Measurements from ENCODE around the gene KHDC4.
A peak's percentile ranks its signal among the peaks of the same experiment; 100 is the strongest.

Gene KHDC4

GRCh38 chr1:155888481-155888880, 45.7 kb downstream of the KHDC4 start:
- TF ChIP-seq GATA3 (IDR thresholded peaks at IDR 0.05; ENCODE audit: low read depth, low read length), result no peak
- no peak for TF ChIP-seq GATA2 (IDR thresholded peaks at IDR 0.05; ENCODE audit: low read depth, low read length)

- TF ChIP-seq GATA3 (IDR thresholded peaks at IDR 0.05; ENCODE audit: low read depth, low read length), result no peak
- TF ChIP-seq GATA2 (IDR thresholded peaks at IDR 0.05; ENCODE audit: low read depth, low read length), result no peak
These were observed 49.2 kb downstream of the KHDC4 start for GRCh38 chr1:155884982-155885381.

GRCh38 chr1:155884031-155884960, 49.9 kb downstream of the KHDC4 start:
- TF ChIP-seq GATA2 (IDR thresholded peaks at IDR 0.05; ENCODE audit: low read depth, low read length) (peak; percentile 41; the same call in 1 of the 2 replicates), GATA3 (IDR thresholded peaks at IDR 0.05; ENCODE audit: low read depth, low read length) (no peak)

GRCh38 chr1:155882766-155883165, 51.4 kb downstream of the KHDC4 start:
- TF ChIP-seq GATA3 (IDR thresholded peaks at IDR 0.05; ENCODE audit: low read depth, low read length) (no peak), GATA2 (IDR thresholded peaks at IDR 0.05; ENCODE audit: low read depth, low read length) (no peak)

- TF ChIP-seq GATA3 (IDR thresholded peaks at IDR 0.05; ENCODE audit: low read depth, low read length), result no peak
These were observed 52.0 kb downstream of the KHDC4 start for GRCh38 chr1:155882235-155882634.

- TF ChIP-seq GATA2 (IDR thresholded peaks at IDR 0.05; ENCODE audit: low read depth, low read length), result no peak
- no peak for TF ChIP-seq GATA3 (IDR thresholded peaks at IDR 0.05; ENCODE audit: low read depth, low read length)
These were observed 53.3 kb downstream of the KHDC4 start for GRCh38 chr1:155880950-155881349.

GRCh38 chr1:155880251-155880650, 54.0 kb downstream of the KHDC4 start:
- TF ChIP-seq GATA3 (IDR thresholded peaks at IDR 0.05; ENCODE audit: low read depth, low read length), result no peak

GRCh38 chr1:155877945-155878344, 56.3 kb downstream of the KHDC4 start:
- TF ChIP-seq GATA3 (IDR thresholded peaks at IDR 0.05; ENCODE audit: low read depth, low read length) (no peak), GATA2 (IDR thresholded peaks at IDR 0.05; ENCODE audit: low read depth, low read length) (no peak)

GRCh38 chr1:155873860-155874259, 60.4 kb downstream of the KHDC4 start:
- TF ChIP-seq GATA2 (IDR thresholded peaks at IDR 0.05; ENCODE audit: low read depth, low read length) (no peak), GATA3 (IDR thresholded peaks at IDR 0.05; ENCODE audit: low read depth, low read length) (no peak)

- no peak for TF ChIP-seq GATA2 (IDR thresholded peaks at IDR 0.05; ENCODE audit: low read depth, low read length)
- TF ChIP-seq GATA3 (IDR thresholded peaks at IDR 0.05; ENCODE audit: low read depth, low read length), result no peak
These were observed 61.7 kb downstream of the KHDC4 start for GRCh38 chr1:155872527-155872926.

GRCh38 chr1:155871390-155871789, 62.8 kb downstream of the KHDC4 start:
- TF ChIP-seq GATA3 (IDR thresholded peaks at IDR 0.05; ENCODE audit: low read depth, low read length), result no peak
- TF ChIP-seq GATA2 (IDR thresholded peaks at IDR 0.05; ENCODE audit: low read depth, low read length), result no peak

GRCh38 chr1:155867766-155868165, 66.4 kb downstream of the KHDC4 start:
- TF ChIP-seq GATA3 (IDR thresholded peaks at IDR 0.05; ENCODE audit: low read depth, low read length) (no peak), GATA2 (IDR thresholded peaks at IDR 0.05; ENCODE audit: low read depth, low read length) (no peak)

GRCh38 chr1:155864393-155864792, 69.8 kb downstream of the KHDC4 start:
- TF ChIP-seq GATA3 (IDR thresholded peaks at IDR 0.05; ENCODE audit: low read depth, low read length), result no peak
- TF ChIP-seq GATA2 (IDR thresholded peaks at IDR 0.05; ENCODE audit: low read depth, low read length), result no peak
